RCC 7860 (cell line): ENCODE results near the gene NKX6-2.

Source experiments
- DNase-seq: peaks from one replicate; pipeline ENCODE4 v3.0.0-alpha.2; 2015; ENCODE audit warnings: low spot score
- FAIRE-seq: peaks from 2 replicates; lab custom pipeline; 2012; peaks lifted over from hg19 to GRCh38; lab: Jason Lieb, UNC

NKX6-2 gene

GRCh38 chr10:132742837-132743194 is 43.1 kb downstream of the NKX6-2 start:
- DNase-seq (no peak), FAIRE-seq (no peak)

GRCh38 chr10:132742167-132742836 is 43.6 kb downstream of the NKX6-2 start:
- FAIRE-seq (no peak), DNase-seq (no peak)

GRCh38 chr10:132740588-132740987 is 45.4 kb downstream of the NKX6-2 start:
- no peak for DNase-seq
- no peak for FAIRE-seq

GRCh38 chr10:132739225-132739613 is 46.7 kb downstream of the NKX6-2 start:
- FAIRE-seq: no peak
- DNase-seq: no peak

- FAIRE-seq (no peak), DNase-seq (no peak)
Observed at GRCh38 chr10:132738454-132739224, 47.3 kb downstream of the NKX6-2 start.

GRCh38 chr10:132737390-132738048 is 48.4 kb downstream of the NKX6-2 start:
- no peak for DNase-seq
- FAIRE-seq: no peak

GRCh38 chr10:132735923-132736391 is 50.0 kb downstream of the NKX6-2 start:
- DNase-seq (no peak), FAIRE-seq (no peak)

- FAIRE-seq (no peak), DNase-seq (no peak)
Observed at GRCh38 chr10:132735341-132735775, 50.6 kb downstream of the NKX6-2 start.

- FAIRE-seq (no peak), DNase-seq (no peak)
Observed at GRCh38 chr10:132733926-132734325, 52.0 kb downstream of the NKX6-2 start.
